H4 (cell line): ENCODE results near the gene TMPRSS11D. TPM values are rescaled to one million over a fixed set of nuclear protein-coding genes. Genes with fewer than 3 reads are reported as not detected.

Source experiments
- total RNA-seq: library from RNA; depleted of rRNA; stranded (reverse); fragments of >200 nt; shearing (Covaris generic); gene quantifications from 2 replicates; pipeline ENCODE4 v1.2.3, GENCODE V29; 2014; rRNA removed

Gene TMPRSS11D
- total RNA-seq, 1 experiment from 2014 or later, result 0.04 TPM

Other genes starting within 250 kb of the TMPRSS11D start
- 85.9 and 123 TPM in 2 replicates for gene UBA6, start 182.8 kb downstream of the TMPRSS11D start, total RNA-seq
- not detected in 2 replicates for gene GNRHR, start 129.6 kb downstream of the TMPRSS11D start, total RNA-seq
- gene TMPRSS11A, start 79.5 kb upstream of the TMPRSS11D start, total RNA-seq, result not detected in 2 replicates
- not detected in 2 replicates for gene TMPRSS11F, start 245.9 kb upstream of the TMPRSS11D start, total RNA-seq